Peyer's patch (tissue), 4 donors: Measurements from ENCODE around the gene EXOC3.

Experiments
- POLR2A ChIP-seq, 2 donors: fragments of 450-650 bp; IDR thresholded peaks; one replicate each; pipeline ENCODE4 v1.5.1; 2017; ENCODE audit warnings: antibody characterized with exemption in 2 of 2, mild to moderate bottlenecking in 2 of 2, moderate library complexity in 2 of 2
- TF ChIP-seq, protein P1 (sequence below), 6 experiments: fragments of 450-650 bp in 4 of 6; fragments of 200-600 bp in 2 of 6; sonication (generic) in 1 of 6; IDR thresholded peaks; one replicate each; pipeline ENCODE4 v1.5.1; 2017 to 2019; ENCODE audit warnings: antibody characterized with exemption in 6 of 6, mild to moderate bottlenecking in 3 of 6, moderate library complexity in 1 of 6

DNA sequence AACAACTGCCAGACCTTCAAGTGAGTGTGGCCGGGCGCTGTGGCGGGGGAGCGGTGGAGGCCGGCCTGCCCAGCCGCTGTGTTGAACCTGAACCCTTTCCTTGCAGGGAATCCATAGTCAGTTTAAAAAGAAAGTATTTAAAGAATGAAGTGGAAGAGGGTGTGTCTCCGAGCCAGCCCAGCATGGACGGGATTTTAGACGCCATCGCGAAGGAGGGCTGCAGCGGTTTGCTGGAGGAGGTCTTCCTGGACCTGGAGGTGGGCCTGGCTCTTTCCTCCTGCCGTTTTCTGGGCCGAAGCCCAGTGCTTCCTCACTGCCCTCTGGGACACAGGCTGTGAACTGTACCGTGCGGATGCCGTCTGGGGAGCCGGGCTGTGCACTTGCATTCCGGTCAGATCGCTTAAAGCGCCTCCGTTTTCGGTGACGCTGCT is 19.1 kb downstream of the EXOC3 start:
- no peak for TF ChIP-seq POLR2A (IDR thresholded peaks at IDR 0.05)
- TF ChIP-seq, protein P1, sequence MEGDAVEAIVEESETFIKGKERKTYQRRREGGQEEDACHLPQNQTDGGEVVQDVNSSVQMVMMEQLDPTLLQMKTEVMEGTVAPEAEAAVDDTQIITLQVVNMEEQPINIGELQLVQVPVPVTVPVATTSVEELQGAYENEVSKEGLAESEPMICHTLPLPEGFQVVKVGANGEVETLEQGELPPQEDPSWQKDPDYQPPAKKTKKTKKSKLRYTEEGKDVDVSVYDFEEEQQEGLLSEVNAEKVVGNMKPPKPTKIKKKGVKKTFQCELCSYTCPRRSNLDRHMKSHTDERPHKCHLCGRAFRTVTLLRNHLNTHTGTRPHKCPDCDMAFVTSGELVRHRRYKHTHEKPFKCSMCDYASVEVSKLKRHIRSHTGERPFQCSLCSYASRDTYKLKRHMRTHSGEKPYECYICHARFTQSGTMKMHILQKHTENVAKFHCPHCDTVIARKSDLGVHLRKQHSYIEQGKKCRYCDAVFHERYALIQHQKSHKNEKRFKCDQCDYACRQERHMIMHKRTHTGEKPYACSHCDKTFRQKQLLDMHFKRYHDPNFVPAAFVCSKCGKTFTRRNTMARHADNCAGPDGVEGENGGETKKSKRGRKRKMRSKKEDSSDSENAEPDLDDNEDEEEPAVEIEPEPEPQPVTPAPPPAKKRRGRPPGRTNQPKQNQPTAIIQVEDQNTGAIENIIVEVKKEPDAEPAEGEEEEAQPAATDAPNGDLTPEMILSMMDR (IDR thresholded peaks at IDR 0.05) = no peak
